ENCODE measurements around the gene ARL4C.

The ARL4C gene

GRCh38 chr2:234496835-234497593 lies at the start of gene ARL4C:
Gene ARL4C (minus strand): TSS chr2:234497081. CDS start chr2:234496586, 495 bp downstream.
- DNase-seq = peak; percentile 60 to 62

- DNase-seq = peak; percentile 79 to 81
Measured at GRCh38 chr2:234544659-234545611, 48.1 kb upstream of the ARL4C start.

- no peak for DNase-seq
Measured at GRCh38 chr2:234542742-234543141, 45.9 kb upstream of the ARL4C start.

GRCh38 chr2:234537929-234538328 lies 41.0 kb upstream of the ARL4C start:
- no peak for DNase-seq

- DNase-seq = no peak
Measured at GRCh38 chr2:234536178-234536965, 39.5 kb upstream of the ARL4C start.

GRCh38 chr2:234535464-234535863 lies 38.6 kb upstream of the ARL4C start:
- DNase-seq = no peak

- DNase-seq = no peak
Measured at GRCh38 chr2:234534515-234534914, 37.6 kb upstream of the ARL4C start.

- no peak for DNase-seq
Measured at GRCh38 chr2:234533626-234534025, 36.7 kb upstream of the ARL4C start.

- DNase-seq = no peak
Measured at GRCh38 chr2:234528410-234529148, 31.7 kb upstream of the ARL4C start.

- no peak for DNase-seq
Measured at GRCh38 chr2:234526711-234527110, 29.8 kb upstream of the ARL4C start.

GRCh38 chr2:234521536-234521935 lies 24.7 kb upstream of the ARL4C start:
- no peak for DNase-seq

- DNase-seq = no peak
Measured at GRCh38 chr2:234518986-234519642, 22.2 kb upstream of the ARL4C start.

- no peak for DNase-seq
Measured at GRCh38 chr2:234517971-234518370, 21.1 kb upstream of the ARL4C start.

- DNase-seq = no peak
Measured at GRCh38 chr2:234514873-234515638, 18.2 kb upstream of the ARL4C start.

- DNase-seq = no peak
Measured at GRCh38 chr2:234514099-234514498, 17.2 kb upstream of the ARL4C start.

- no peak for DNase-seq
Measured at GRCh38 chr2:234512884-234513669, 16.2 kb upstream of the ARL4C start.

- no peak for DNase-seq
Measured at GRCh38 chr2:234502919-234503285, 6.0 kb upstream of the ARL4C start.

- DNase-seq = no peak
Measured at GRCh38 chr2:234502285-234502918, 5.5 kb upstream of the ARL4C start.

- DNase-seq = peak; percentile 70 to 75
Measured at GRCh38 chr2:234500394-234501006, 3.6 kb upstream of the ARL4C start.

Data from activated CD4-positive, alpha-beta T cell treated with anti-CD3 and anti-CD28 coated beads, Interleukin-2, amount 50 U/mL, for 48 hours (primary cell).